ENCODE results near the gene LRRC23.
A peak's percentile ranks its signal among the peaks of the same experiment; 100 is the strongest.

The LRRC23 gene

DNA sequence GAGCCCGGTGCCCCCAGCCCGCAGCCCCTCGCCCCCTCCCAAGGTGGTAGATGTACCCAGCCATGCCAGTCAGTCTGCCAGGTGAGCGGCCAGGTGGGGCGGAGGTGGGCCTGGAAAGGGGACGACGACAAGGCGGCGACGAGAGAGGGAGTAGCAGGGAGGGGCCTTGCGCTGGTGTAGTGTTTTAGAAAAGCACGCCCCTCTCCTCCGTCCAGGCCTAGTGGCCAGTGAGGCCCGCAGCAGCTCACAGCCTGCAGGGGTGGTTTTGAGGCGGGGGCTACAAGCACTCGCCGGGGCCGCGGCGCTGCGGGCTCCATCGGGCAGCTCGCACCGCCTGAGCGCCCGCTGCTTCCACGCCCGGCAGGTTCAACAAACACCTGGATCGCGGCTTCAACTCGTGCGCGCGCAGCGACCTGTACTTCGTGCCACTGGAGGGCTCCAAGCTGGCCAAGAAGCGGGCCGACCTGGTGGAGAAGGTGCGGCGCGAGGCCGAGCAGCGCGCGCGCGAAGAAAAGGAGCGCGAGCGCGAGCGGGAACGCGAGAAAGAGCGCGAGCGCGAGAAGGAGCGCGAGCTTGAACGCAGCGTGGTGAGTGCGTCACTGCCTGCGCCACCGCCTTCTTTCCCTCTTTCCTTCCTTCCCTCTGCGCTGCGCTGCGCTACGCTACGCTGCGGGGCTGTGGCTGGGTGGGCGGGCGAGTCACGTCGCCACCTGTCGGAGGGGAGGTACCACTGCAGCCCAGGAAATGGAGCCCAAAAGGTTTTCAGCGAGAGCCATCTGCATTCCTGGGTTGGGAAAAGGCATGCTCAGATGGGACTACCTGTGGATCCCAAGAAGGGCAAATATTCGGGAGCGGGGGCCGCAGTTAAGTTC, 33.1 kb downstream of the LRRC23 start:
- peak overlapping the region; percentile 54 for H3K4me3 ChIP-seq (replicated peaks; ENCODE audit: low read depth, low read length)
- TF ChIP-seq CTCF (IDR thresholded peaks at IDR 0.05; ENCODE audit: low read depth, low read length, missing control alignments) = peak; percentile 88
- DNase-seq (ENCODE audit: extremely low read depth, low read depth) = no peak

DNA sequence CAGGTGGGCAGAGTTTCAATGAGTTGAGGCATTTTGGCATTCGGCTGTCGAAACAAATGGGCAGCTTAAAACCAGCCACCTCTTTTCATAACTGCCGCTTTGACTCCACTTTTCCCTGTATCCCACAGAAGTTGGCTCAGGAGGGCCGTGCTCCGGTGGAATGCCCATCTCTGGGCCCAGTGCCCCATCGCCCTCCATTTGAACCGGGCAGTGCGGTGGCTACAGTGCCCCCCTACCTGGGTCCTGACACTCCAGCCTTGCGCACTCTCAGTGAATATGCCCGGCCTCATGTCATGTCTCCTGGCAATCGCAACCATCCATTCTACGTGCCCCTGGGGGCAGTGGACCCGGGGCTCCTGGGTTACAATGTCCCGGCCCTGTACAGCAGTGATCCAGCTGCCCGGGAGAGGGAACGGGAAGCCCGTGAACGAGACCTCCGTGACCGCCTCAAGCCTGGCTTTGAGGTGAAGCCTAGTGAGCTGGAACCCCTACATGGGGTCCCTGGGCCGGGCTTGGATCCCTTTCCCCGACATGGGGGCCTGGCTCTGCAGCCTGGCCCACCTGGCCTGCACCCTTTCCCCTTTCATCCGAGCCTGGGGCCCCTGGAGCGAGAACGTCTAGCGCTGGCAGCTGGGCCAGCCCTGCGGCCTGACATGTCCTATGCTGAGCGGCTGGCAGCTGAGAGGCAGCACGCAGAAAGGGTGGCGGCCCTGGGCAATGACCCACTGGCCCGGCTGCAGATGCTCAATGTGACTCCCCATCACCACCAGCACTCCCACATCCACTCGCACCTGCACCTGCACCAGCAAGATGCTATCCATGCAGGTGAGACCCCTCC, 34.0 kb downstream of the LRRC23 start:
- no peak overlapping the region for H3K4me3 ChIP-seq (replicated peaks; ENCODE audit: low read depth, low read length)
- no peak for DNase-seq (ENCODE audit: extremely low read depth, low read depth)
- no peak for TF ChIP-seq CTCF (IDR thresholded peaks at IDR 0.05; ENCODE audit: low read depth, low read length, missing control alignments)

DNA sequence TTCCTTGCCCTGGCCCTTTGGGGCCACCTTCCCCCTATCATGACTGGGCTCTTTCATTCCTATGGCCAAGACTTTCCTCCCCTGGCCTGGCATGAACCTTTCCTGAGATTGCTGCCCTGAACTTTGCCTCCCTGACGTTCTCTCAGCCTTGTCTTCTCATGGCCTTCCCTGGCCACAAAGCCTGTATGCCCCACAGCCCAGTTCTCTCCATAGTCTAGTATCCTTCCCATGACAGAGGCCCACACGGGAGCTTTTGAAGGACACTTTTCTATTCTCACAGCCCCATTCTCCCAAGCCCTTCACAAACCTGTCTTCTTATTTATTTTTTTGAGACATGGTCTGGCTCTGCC, 34.5 kb downstream of the LRRC23 start:
- no peak for TF ChIP-seq CTCF (IDR thresholded peaks at IDR 0.05; ENCODE audit: low read depth, low read length, missing control alignments)
- no peak overlapping the region for H3K4me3 ChIP-seq (replicated peaks; ENCODE audit: low read depth, low read length)
- no peak for DNase-seq (ENCODE audit: extremely low read depth, low read depth)

DNA sequence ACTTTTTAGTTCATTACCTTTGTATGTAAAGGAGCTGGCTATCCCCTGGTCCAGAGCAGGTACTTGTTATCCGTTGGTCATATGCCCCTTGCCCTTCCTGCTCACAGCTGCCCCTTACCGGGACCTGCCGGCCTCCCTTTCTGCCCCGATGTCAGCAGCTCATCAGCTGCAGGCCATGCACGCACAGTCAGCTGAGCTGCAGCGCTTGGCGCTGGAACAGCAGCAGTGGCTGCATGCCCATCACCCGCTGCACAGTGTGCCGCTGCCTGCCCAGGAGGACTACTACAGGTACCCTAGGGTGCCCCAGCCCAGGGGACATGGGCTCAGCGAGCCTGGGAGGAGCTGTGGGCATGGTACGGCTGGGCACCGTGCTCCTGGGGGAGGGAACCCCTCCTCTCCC, 36.6 kb downstream of the LRRC23 start:
- no peak for TF ChIP-seq CTCF (IDR thresholded peaks at IDR 0.05; ENCODE audit: low read depth, low read length, missing control alignments)
- H3K4me3 ChIP-seq (replicated peaks; ENCODE audit: low read depth, low read length) = no peak overlapping the region
- DNase-seq (ENCODE audit: extremely low read depth, low read depth) = no peak

DNA sequence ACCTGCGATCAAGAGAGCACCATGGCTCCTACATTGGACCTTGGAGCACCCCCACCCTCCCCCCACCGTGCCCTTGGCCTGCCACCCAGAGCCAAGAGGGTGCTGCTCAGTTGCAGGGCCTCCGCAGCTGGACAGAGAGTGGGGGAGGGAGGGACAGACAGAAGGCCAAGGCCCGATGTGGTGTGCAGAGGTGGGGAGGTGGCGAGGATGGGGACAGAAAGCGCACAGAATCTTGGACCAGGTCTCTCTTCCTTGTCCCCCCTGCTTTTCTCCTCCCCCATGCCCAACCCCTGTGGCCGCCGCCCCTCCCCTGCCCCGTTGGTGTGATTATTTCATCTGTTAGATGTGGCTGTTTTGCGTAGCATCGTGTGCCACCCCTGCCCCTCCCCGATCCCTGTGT, 37.2 kb downstream of the LRRC23 start:
- no peak overlapping the region for H3K4me3 ChIP-seq (replicated peaks; ENCODE audit: low read depth, low read length)
- DNase-seq (ENCODE audit: extremely low read depth, low read depth) = no peak
- TF ChIP-seq CTCF (IDR thresholded peaks at IDR 0.05; ENCODE audit: low read depth, low read length, missing control alignments) = no peak

- no peak for DNase-seq (ENCODE audit: extremely low read depth, low read depth)
- no peak for TF ChIP-seq CTCF (IDR thresholded peaks at IDR 0.05; ENCODE audit: low read depth, low read length, missing control alignments)
- no peak overlapping the region for H3K4me3 ChIP-seq (replicated peaks; ENCODE audit: low read depth, low read length)
Observed at GRCh38 chr12:6942331-6942665, 37.7 kb downstream of the LRRC23 start.
